Omental fat pad (tissue), 4 donors: ENCODE results near the gene ESRRG. TPM values are rescaled to one million over a fixed set of nuclear protein-coding genes. Genes with fewer than 3 reads are reported as not detected.

Source experiments
- ATAC-seq: fragments of 150-250 bp; one replicate; pipeline ENCODE4 v1.9.1; 2016; ENCODE audit warnings: mild to moderate bottlenecking, moderate library complexity; ENCODE audit not compliant: low FRiP score
- DNase-seq: peaks from one replicate; pipeline ENCODE4 v3.0.0-alpha.2; 2019; ENCODE audit warnings: low spot score
- CTCF ChIP-seq, 3 donors: fragments of 450-650 bp; IDR thresholded peaks; one replicate each; pipeline ENCODE4 v1.5.1; 2016 to 2017; ENCODE audit warnings: antibody characterized with exemption in 3 of 3, mild to moderate bottlenecking in 3 of 3, moderate library complexity in 2 of 3
- total RNA-seq, 4 donors: library from RNA; depleted of rRNA; stranded (reverse); fragments of >200 nt; gene quantifications; one replicate each; pipeline ENCODE4 v1.1.0, GENCODE V29; 2016

The ESRRG gene
- total RNA-seq, 4 donors from 2014 or later: 0.09 to 0.56 (median 0.22) TPM

GRCh38 chr1:216750961-216751360, 27.7 kb upstream of the ESRRG start:
- ATAC-seq (no peak), DNase-seq (no peak)
- TF ChIP-seq CTCF (IDR thresholded peaks at IDR 0.05): no peak

DNA sequence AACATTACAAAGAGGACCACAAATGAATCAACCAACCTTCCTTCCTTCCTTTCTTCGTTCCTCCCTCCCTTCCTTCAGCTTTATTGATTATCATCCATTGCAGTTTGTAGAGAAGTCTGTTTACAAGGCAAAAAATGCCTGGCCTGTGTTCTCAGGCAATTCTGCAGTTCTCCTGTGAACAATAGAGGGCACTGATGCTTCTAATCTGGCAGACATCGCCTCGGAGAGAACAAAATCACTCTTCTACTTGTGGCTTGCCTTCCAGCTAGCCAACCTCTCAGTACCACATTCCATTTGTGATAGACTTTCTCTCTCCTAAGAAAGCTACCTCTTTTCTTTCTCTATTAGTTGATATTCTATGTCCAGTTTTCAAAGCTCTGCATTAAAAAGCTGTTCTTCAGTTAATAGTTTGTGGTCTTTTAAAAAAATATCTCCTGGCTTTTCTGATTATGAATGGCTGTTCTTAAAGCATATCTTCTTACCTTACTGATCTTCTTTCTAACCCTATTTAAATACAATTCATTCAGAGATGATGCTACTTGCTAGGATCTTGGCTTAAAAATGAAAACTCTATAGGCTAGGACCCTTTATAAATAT, 26.9 kb upstream of the ESRRG start:
- TF ChIP-seq CTCF (IDR thresholded peaks at IDR 0.05): no peak
- ATAC-seq (no peak), DNase-seq (no peak)

DNA sequence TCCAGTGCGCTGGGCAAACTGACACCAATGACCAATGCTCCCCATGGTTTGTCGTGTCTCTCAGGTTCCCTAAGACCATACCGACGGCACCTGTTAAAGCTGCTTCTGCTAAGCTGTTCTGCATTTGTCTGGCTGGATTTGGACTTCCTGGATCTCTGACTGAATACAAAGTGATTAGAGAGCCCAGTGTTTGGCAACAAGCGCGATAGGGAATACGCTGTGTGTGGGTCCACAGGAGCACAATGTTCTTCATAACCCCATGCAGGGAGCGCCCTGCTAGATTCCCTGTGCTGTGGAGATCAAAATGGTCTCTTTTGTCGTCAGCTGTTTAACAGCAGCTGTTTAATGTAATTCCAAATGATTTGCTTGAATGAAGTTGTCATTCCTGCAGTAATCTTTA, 26.0 kb upstream of the ESRRG start:
- no peak for ATAC-seq
- TF ChIP-seq CTCF (IDR thresholded peaks at IDR 0.05): no peak
- no peak for DNase-seq

DNA sequence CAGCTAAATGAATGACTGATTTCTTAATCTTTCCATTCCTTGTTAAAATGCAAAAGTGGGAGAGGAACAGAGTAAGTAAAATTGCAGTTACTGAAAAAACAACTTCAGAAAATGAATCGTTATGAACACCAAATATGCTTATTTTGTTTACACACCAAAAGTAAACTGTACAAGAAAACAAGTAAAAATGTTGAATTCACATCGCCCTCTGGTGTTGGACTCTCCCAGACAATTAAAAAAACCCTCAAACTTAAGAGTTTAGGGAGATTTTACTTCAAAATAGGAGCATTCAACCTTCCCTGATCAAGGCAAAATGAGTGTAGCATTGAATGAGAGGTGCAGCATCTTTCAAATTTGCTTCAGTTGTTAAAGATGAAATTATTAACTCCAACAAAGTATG, 19.4 kb upstream of the ESRRG start:
- no peak for ATAC-seq
- no peak for DNase-seq
- TF ChIP-seq CTCF (IDR thresholded peaks at IDR 0.05): no peak

DNA sequence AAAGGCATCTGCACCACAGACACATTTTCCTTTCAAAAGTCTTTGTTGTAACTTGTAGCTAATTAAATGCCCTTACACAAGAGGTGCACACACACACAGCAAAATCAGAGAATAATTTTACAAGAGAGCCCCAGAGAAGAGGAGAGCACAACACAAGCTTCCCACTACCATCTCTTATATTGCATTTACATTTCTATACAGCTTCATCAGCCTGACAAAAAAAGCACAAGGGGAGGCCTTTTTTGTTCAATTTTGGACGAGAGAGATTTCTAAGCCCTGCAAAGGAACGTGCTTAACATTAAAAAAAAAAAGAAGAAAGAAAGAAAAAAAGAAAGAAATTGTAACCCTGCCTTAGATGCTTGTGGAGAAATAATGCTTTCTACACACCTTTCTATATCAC, 17.1 kb upstream of the ESRRG start:
- DNase-seq: no peak
- no peak for TF ChIP-seq CTCF (IDR thresholded peaks at IDR 0.05)
- ATAC-seq: no peak

DNA sequence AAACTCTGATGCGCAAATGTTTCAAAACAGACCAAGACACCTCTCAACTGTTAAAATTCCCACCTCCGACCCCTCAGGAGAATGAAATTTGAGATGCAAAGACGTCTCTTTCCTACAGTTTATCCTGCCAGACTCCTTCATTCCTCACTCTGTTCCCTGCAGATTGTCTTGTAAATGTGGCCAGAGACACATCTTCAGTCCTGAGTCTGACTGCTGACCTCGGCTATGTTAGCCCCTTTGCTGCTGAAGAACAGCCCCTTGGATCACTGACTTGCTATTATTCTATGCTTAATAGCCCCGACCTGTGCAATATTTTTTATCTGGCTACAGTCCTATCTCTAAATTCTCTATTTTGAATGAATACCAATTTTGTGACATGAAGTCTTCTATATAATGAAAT, 16.6 kb upstream of the ESRRG start:
- no peak for TF ChIP-seq CTCF (IDR thresholded peaks at IDR 0.05)
- ATAC-seq: no peak
- no peak for DNase-seq

DNA sequence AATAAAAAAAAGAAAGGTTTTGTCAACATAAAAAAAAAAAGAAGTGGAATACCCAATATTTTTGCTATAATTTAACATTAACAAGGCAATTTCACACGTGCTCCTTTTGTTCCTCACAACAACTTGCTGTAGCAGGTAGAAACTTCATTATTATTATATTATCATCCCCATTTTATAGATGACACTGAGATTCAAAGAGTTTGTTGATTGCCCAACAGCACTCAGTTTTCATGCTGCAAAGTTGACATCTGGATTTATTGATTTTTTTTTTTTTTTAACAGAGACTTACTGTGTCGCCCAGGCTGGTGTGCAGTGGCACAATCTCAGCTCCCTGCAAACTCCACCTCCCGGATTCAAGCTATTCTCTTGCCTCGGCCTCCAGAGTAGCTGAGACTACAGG, 8.9 kb upstream of the ESRRG start:
- TF ChIP-seq CTCF (IDR thresholded peaks at IDR 0.05): no peak
- no peak for DNase-seq
- ATAC-seq: no peak
